Stromal cell of bone marrow (primary cell): ENCODE results near the gene EGFR.

Experiments used
- DNase-seq: peaks from one replicate; pipeline ENCODE4 v3.0.0-alpha.2; 2012; ENCODE audit warnings: low read depth

The EGFR gene

DNA sequence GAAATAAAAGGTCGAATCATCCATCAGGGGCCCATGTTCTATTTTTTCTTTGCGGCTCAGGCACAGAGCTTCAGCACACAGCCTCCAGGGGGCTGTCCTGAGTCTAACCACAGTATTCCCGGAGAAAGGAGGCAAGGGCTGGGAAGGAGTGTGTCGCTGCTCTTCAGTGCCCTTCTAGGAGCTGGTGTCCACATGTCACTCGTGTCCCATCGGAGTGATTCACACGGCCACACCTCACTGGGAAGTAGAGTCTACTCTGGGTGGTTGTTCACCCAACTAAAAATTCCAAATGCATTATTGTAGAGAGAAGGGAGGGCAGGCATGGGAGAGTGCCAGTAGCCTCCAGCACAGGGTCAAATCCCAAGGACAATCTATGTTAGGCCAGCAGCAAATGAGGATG is 231.5 kb downstream of the EGFR start:
- no peak for DNase-seq

DNA sequence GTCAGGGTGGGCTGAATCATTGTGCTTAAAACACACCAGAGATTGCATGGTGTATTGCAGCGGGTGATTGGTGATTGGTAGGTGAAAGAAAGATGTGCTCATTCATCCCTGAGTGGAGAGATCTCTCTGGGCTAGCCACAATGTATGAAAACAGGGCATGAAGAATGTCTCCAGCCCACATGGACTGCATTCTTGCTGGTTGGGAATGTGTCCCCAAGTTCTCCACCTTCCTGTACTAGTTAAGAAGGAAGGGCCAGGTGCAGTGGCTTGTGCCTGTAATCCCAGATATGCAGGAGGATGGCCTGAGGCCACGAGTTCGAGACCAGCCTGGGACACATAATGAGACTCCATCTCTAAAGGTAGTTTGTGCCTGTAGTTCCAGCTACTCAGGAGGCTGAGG is 232.5 kb downstream of the EGFR start:
- no peak for DNase-seq

DNA sequence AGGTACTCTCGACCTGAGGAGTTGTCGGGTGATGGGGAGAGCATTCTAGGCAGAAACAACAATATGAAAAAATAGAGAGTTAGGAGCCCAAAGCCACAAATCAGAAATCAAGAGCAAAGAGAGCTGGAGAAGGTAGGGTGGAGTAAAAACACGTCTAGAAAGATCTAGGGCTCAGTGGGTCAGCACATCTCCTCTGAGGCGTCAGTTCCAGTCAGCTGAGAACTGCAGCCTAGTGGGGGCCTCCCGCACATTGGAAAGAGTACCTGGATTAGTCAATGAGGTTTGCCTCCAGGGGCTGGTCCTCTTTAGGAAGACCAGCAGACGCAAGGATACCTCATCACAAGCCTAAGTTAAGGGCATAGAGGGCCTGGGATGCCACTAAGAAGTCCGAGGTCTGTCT is 233.1 kb downstream of the EGFR start:
- DNase-seq, result no peak

DNA sequence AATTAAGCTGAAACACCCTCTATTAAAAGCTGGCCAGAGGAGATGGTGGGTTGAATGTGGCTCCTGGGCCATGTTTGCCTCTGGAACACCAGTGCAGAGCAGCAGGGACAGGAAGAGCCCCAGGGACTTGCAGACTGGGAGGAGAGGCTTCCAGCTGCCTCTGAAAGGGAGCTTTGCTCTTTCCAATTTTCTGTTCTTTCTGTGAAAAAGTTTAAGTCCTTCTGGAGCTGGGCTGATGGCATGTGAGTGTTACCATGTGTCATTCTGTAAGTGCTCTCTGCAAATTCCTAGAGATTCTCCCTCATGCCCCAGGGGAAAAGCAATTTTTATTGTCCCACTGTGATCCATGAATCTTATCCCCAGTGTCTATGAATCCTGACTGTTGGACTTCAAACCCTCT is 233.6 kb downstream of the EGFR start:
- DNase-seq, result no peak

DNA sequence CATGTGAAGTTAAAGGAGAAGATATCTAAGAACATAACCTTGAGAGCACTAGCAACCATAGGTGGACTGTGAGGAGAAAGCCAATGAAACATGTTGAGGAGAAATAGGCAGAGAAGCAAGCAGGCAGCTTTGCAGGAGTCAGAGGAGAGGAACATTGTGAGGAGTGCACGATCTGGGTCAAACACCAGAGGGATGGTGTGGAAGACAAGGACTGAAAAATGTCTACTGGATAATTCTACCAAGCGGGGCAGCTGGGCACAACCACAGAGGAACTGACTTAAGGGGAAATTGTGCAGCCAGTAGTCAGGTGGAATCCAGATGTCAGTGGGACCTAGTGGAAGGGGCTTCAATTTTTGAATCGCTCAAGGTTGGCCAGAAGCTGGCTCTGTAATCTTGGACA is 234.4 kb downstream of the EGFR start:
- DNase-seq, result no peak

DNA sequence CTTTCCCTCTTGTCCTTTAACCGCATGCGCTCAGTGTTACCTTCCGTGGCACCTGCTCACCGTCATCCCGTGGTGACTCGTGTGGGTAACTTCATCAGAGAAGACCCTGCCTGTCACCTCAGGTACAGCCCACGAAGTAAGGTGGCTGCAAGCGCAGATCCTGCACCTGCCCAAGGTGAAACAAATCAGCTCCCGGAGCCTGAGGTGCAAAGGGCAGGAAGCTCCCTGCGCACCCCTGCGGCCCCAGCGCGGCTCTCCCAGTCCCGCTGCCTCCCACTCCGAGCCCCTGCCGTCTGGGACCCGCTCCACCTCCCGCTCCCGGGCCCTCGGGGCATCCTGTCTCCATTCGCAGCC is 235.4 kb downstream of the EGFR start:
- DNase-seq, result no peak

DNA sequence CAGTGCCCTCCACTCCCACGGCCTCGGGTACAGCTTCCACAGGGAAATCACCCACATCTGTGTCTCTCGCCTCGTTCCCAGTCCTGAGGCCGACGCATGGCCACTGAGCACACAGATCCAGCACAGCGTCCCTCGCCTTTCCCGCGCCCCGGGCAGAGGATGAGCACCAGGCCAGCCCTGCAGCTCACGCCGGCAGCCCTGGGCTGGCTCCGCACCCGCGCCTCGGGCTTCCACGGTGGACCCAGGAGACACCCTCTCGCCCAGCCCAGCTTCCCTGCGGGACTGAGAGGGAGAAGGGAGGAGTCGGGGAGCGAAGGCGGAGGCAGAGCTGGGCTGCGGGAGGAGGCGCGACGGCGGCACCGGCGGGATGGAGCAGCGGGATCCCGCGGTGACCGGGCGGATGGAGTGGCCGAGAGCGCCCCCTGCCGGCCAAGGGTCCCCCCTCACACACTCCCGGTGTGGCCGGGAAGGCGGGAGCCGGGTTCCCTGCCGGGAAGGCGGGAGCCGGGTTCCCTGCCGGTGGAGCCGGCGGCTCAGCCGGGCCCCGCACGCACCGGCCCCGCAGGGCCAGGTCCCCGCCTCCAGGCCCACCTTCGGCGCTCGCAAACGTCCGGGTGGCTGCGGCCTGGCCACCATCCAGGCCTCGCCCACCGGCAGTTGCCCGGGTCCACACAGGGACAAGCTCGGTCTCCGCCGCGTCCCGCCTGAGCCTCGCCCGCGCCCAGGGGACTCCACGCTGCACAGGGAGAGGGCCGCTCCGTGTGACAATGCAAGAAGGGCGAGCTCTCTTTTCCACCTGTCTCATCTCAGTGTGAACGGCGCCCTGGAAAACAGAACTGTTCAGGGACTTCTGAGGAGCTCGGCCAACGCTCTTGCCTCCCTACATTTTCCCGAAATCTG is 236.0 kb downstream of the EGFR start:
- DNase-seq, result peak; percentile 60

DNA sequence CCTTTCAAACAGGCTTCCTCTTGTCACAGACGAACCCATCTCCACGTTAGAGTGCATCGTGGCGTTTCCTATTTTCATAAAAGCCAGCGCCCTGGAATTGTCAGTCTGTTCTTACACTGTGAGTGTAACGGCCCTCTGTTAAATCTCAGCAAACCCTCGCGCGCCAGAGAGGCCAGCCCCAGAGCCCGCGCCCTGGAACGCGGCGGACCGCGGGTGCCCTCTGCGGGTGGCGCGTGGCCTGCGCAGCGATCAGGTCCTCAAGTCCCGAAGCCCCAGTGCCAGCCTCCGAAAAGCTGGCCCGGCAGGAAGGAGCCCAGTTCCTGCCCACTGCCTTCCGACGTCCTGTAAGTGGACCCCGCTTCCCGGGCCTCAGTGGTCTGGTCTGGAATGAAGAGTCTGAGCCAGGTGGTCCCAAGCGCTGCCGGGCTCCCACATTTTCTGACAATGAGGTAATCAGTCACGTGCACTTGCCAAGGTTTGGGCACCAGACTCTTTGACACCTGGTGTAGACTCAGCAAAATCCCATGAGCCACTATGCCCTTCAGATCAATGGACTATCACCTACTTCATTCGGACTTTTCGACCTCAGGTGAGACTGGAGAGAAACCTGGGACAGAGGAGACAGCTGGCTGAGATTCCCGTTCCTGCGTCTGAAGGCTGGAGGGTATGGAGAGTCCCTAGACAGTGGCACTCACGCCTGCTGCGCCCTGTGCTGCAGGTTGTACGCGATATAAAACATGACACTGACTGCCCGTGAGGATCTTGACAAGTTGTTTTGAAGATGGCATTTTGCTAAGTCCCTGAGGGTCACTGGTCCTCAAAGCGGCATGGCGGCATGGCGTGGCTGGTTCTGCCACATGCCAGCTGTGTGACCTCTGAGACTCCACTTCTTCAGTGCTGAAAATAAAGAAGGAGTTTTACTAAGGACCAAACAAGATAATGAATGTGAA is 237.0 kb downstream of the EGFR start:
- peak; percentile 63 for DNase-seq

DNA sequence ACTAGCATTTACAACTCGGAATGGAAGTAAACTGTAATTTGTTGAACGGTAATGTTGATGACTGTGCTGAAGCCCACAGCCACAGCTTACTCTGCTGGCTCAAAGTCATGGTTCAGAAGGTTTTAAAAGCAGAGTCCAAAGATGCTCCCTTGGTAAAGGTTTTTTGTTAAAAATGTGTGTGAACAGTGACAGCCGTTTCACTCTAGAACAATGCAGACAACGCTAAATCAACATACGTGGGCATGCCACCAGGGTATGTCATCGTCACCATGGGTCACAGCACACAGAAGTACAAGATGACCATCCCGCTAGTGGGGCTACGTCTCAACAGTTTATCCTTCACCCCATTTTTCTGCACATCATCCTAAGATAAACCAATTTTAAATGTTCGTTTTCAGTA is 239.8 kb downstream of the EGFR start:
- DNase-seq, result no peak

DNA sequence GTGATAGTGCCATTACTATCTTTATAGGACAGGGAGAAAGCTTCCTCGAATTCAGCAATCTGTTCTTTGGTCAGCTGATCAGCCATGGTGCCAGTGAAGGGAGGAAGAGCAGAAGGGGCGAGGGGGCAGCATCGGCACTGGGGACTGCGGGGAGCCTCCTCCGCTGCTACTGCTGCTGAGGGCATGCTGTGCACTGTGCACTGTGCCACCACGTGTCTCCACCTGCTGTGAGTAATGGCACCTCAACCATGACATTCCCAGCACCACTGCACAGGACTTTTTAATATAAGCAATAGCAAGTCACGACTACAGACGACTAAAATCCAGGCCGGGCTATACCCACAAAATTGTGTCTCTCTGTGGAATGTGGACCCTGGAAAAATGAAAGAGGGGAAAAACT is 241.4 kb downstream of the EGFR start:
- no peak for DNase-seq

DNA sequence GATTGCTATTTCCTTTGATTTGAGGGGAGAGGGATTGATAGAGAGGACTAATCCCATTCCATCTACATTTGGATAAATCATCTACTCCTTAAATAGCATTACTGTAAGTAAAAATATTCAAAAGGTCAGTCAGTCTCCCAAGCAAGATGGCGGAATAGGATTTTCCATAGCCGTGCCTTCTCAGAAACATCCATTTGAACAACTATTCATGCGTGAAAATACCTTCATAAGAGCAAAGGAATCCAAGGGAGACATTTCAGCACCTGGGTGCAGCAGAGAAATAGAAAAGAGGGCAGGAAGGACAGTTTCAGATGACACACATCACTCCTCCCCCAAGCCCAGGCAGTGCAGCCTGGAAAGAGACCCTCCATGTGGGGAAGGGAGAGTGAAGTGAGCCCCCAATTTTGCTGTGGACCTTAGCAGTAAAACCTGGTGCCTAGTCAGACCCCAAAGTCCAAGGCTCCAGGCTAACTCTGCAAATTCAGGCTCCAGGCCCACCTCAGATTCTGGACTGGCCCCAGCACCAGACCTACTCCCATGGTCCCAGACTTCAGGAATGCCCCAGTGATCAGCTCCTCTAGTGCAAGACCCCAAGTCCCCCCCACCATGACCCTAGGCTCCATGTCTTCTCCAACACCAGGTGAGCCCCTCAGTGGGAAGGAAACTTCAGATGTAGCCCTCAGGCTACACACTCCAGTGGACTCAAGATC is 242.0 kb downstream of the EGFR start:
- DNase-seq, result no peak
